HG03460 (cell line): Measurements from ENCODE around the gene TSPAN11.
"Not testable (repeated sequence)": the region's sequence is repeated elsewhere in the genome, so short reads cannot be mapped to it uniquely, and the experiment has no call there.

Source experiments
- ATAC-seq: cut with Tn5 transposase; IDR thresholded peaks from one replicate; pipeline ENCODE4 v1.9.1; 2021; ENCODE audit not compliant: unreplicated experiment

Gene TSPAN11

DNA sequence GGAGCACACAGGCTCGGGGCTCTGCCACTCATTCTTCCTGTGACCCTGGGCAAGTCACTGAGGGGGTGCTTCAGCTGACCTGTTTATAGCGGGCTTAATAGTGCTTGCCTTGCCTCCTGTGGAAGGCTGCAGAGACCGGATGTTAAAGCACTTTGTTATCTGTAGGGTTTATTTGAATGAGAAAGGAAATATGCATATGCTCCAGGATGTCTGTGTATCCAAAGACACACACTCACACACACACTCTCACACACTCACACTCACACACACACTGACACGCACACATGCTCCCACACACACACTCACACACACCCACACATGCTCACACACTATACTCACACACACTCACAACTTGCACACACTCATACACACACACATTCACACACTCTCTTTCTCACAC is 91.0 kb downstream of the TSPAN11 start:
- ATAC-seq: no peak

GRCh38 chr12:31018106-31018789 is 91.7 kb downstream of the TSPAN11 start:
- no peak for ATAC-seq

DNA sequence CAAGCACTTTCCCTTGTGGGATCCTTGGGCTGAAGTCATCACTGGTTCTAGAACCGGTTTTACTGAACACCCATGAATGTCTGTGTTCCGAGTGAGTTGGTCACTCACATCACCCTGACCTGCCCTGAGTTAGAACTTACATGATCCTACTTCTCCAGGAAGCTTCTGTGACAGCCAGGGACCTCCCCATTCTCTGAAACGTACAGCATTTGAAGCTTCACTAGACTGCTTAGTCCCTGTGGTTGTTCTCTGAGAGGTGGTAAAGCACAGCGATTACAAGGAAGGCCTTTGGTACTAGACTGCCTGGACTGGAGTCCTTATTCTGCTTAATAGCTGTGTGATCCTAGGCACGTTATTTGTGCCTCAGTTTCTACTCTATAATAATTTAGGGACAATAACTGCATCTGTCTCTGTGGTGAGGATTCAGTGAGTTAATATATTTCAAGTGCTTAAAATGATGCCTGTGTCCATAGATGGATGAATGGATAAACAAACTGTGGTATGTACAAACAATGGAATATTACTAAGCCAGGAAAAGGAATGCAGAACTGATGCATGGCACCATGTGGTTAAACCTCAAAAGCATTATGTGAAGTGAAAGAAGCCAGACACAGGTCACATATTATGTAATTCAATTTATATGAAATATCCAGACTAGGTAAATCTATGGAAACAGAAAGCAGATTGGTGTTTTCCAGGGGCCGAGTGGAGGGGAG is 92.4 kb downstream of the TSPAN11 start:
- ATAC-seq: no peak

DNA sequence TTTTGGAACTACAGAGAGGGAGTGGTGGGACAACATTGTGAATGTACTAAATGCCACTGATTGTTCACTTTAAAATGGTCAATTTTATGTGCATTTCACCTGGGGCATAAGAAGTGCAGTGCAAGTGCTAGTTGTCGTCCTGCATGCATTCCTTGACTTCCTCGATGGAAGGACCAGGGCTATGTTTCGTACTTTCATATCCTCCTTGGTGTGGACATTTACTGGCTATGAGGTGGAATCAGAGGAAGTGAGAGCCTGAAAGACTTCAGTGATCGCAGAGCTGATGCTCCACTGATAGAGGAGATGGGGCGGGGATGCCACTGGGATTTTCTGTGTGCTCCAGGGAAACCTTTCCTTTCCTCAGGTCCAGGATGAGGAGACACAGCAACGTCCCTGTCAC is 93.0 kb downstream of the TSPAN11 start:
- ATAC-seq: no peak

GRCh38 chr12:31019976-31020375 is 93.4 kb downstream of the TSPAN11 start:
- no peak for ATAC-seq

- ATAC-seq: no peak
Observed at GRCh38 chr12:31020385-31021166, 94.0 kb downstream of the TSPAN11 start.

- ATAC-seq: no peak
Observed at GRCh38 chr12:31021181-31021580, 94.6 kb downstream of the TSPAN11 start.

GRCh38 chr12:31021809-31022494 is 95.4 kb downstream of the TSPAN11 start:
- no peak for ATAC-seq

GRCh38 chr12:31023271-31023724 is 96.8 kb downstream of the TSPAN11 start:
- ATAC-seq: no peak

DNA sequence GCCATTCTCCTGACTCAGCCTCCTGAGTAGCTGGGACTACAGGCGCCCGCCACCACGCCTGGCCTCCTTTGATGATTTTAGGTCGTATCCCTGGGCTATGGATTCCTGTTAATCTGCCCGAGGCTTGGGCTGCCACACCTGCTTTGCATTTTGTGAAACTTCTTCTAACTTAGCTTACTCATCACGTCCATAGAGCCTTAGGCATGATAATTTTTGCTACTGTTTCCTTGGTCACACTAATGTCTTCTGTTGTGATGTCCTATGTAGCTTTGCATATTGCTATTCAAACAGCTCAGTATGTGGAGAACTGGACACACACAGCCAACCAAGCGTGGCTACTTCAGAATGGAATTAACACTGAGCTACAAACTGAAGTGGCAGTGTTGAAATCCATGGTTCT is 99.7 kb downstream of the TSPAN11 start:
- ATAC-seq: no peak

- ATAC-seq: not testable (repeated sequence)
Observed at GRCh38 chr12:31027006-31027405, 100.5 kb downstream of the TSPAN11 start.

DNA sequence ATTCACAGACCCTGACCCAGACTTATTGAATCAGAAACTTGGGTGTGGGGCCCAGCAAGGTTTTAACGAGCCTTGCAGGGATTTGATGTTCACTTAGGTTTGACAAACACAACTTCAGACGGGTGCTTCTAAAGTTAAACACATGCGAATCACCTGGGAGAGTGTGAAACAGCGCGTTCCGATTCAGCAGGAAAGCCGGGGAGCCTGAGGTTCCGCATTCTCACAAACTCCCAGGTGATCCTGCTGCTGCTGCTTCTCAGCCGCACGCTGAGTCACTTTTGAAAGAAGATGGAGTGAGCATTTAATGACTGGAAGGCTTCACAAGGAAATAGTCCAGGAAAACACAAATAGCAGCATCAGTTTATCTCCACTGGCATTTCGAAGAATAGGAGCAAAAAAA is 102.9 kb downstream of the TSPAN11 start:
- no peak for ATAC-seq

- ATAC-seq: no peak
Observed at GRCh38 chr12:31029916-31030562, 103.5 kb downstream of the TSPAN11 start.

- ATAC-seq: no peak
Observed at GRCh38 chr12:31031951-31032335, 105.4 kb downstream of the TSPAN11 start.

DNA sequence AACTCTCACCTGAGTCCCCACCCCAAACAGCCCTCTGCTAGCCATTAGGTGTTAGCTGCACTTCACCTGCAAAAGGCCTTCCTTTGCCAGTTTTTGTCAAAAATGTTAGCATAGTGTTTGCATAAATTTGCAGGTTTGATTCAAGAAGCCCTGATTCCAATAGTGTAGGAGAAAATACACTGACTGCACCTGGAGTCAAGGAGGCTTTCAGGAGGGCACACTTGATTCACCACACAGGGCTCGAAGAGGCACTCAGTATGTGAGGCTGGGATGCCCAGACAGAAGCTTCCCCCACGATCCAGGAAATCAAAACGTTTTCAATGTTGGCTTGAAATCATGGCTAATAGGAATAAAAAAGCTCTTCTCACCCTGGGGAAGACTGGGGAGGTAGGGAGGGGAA is 106.6 kb downstream of the TSPAN11 start:
- no peak for ATAC-seq

- no peak for ATAC-seq
Observed at GRCh38 chr12:31033681-31034080, 107.1 kb downstream of the TSPAN11 start.

GRCh38 chr12:31034372-31034771 is 107.8 kb downstream of the TSPAN11 start:
- no peak for ATAC-seq

DNA sequence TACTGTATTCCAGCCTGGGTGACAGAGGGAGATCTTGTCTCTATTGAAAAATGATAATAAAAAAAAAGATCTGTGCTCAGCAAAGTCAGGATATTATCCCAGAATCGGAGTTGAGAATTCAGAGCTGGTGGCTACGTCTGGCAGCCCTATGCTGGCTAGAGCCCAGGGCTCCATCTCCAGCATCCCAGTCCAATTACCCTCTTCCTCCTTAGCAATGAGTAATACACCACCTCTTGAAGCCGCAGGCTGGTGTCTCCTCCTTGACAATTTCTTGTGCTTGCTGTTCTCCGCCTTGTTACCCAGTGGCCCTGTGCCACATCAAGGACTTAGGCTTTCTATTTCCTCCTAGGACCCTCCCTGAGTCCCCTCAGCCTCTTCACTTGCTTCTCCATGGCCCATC is 108.7 kb downstream of the TSPAN11 start:
- ATAC-seq: no peak

- no peak for ATAC-seq
Observed at GRCh38 chr12:31035967-31036665, 109.6 kb downstream of the TSPAN11 start.

DNA sequence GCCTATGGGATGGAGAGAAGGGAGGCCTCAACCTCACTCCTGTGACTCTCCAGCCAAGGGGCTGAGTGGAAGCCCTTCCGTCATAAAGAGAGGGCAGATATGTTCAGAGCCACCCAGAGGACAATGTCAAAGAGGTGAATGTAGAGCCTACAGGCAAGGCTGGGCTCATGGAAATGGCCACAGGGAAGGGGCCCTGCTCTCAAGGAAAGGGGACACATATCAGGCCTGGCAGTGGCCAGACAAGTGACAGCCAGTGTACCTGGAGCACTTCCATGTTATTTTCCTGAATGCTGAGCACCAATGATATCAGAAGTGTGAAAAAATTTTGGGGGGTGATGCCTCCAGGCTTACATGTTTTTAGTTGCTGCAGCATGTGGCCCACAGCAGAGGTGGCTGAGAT is 110.5 kb downstream of the TSPAN11 start:
- no peak for ATAC-seq
